Hindlimb muscle (tissue), 1 donor: ENCODE results near the gene GIT2. TPM values are rescaled to one million over a fixed set of nuclear protein-coding genes. Genes with fewer than 3 reads are reported as not detected.
A peak's percentile ranks its signal among the peaks of the same experiment; 100 is the strongest.

ENCODE experiments used
- DNase-seq: peaks from one replicate; pipeline ENCODE4 v3.0.0-alpha.2; 2013
- polyA plus RNA-seq: library from polyadenylated mRNA; unstranded; fragments of 120-200 nt; gene quantifications from one replicate; pipeline ENCODE4 v1.2.1, GENCODE V29; 2013; ENCODE audit not compliant: insufficient read length

The GIT2 gene
- polyA plus RNA-seq, 1 donor, result 57.8 TPM

GRCh38 chr12:109981311-109981710 lies 14.9 kb downstream of the GIT2 start:
- DNase-seq, result no peak

DNA sequence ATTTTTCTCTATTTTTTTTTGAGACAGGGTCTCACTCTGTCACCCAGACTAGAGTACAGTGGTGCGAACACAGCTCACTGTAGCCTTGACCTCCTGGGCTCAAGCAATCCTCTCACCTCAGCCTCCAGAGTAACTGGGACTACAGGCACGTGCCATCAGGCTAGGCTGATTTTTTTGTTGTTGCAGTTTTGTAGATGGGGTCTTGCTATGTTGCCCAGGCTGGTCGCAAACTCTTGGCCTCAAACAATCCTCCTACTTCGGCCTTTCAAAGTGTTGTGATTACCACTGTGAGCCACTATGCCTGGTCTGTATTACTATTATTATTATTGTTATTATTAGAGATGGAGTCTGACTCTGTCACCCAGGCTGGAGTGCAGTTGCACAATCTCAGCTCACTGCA lies 23.3 kb downstream of the GIT2 start:
- no peak for DNase-seq

- no peak for DNase-seq
Measured at GRCh38 chr12:109968801-109969200, 27.4 kb downstream of the GIT2 start.

- no peak for DNase-seq
Measured at GRCh38 chr12:109968032-109968420, 28.1 kb downstream of the GIT2 start.

DNA sequence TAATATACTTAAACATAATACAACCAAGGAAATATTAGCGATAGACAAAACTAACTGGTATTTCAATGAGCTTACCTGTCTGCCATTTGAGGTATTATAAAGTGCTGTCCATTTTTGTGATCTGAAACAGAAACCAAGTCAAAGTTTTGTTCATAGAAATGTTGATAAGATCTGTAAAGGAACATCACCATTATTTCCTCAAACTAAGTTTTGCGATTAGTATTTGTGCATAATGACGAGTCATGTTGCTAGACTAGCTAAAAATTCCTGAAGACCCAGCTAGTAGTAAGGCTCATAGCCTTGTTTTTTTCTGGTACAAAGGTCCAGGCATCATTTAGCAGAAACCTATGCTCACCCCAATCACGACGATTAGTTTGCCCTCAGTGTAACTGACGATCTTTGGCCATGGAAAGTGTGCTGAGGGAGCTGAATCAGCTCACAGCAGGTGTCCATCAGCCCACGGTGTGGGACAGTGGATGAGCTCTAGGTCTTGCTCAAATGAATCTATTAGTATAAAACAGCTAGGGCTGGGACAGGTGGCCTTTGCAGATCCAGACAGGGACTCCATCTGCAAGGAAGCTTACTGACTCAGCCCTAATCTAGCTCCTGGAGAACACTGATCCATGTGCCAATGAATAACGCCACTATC lies 28.7 kb downstream of the GIT2 start:
- no peak for DNase-seq

GRCh38 chr12:109966546-109966945 lies 29.6 kb downstream of the GIT2 start:
- no peak for DNase-seq

DNA sequence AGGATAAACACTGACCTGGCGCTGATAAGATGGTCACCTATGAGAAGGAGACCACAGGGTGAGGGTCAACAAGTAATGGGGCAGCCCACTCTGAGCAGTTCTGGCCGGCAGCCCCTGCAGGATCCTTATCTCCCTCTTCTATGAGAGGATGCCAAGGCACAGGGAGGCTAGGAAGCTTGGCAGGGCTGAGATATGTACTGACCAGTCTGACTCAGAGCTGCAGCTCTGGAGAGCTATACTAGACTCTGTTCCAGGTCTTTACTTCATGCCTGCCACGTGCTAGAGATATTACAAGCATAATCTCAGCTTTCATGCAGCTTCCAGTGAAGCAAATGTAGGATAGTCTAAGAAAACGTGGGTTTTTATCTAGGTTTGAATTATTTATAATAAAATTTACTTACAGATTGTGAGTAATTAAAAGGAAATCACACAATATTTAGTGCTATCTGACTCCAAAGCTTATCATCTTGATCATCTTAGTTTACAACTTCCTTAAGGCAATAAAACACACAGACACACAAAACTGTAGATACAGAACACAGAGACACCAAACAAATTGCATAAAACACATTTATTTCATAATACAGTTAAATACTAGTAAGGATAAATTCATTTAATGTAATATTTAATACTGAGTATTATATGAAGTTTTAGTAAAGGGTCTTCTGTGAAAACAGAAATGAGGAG lies 32.3 kb downstream of the GIT2 start:
- DNase-seq, result no peak

DNA sequence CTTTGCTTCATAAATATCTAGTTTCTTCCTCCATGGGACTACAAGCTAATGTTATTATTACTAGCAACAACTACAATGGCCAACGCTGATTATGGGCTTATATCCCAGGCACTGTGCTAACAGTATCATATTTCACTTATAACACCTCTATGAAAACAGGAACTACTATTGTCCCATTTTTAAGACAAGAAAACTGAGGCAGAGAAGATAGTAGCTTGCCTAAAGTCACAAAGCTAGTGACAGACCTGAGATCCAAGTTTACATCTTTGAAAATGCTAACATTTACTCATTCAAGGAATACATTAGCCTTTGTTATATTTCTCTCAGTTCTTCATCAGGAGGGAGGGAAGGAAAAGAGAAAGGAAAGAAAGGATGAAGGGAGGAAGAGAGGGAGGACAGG lies 32.8 kb downstream of the GIT2 start:
- DNase-seq, result no peak

DNA sequence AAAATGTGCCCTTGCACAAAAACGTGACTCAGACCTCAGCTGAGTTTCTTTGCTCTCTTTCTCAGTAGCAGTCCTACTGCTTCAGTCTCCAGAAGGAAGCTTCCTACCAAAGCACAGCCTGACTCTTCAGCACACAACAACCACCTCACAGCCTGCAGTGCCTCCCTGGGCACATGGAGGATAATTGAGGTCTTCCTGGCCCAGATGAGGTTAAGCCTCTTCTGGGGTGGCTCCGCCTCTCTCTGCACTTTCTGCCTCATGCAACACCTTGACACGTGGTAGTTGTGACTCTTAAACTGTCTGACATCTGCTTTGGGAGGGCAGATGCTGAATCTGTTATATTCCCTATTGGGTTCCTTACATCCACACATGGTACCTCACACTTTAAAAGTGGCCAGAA lies 33.8 kb downstream of the GIT2 start:
- DNase-seq, result no peak

DNA sequence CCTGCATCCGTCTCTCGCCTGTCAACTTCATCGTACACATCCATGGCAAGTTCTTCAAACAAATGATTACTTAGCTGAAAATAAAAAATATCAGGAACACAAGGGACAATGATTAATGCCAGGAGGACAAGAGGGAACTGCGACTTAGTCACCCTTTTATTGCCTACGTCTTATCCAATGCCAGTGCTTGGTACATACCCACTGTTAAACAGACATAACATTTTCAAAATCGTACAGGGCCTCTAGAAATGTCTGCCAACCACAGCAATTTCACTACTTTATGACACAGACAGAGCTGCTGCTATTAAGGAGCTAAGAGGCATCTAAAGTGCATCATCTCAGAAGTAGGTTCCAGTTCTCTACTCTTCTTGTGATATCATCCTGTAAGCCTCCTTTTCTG lies 34.6 kb downstream of the GIT2 start:
- no peak for DNase-seq

GRCh38 chr12:109961201-109961600 lies 35.0 kb downstream of the GIT2 start:
- DNase-seq, result no peak

DNA sequence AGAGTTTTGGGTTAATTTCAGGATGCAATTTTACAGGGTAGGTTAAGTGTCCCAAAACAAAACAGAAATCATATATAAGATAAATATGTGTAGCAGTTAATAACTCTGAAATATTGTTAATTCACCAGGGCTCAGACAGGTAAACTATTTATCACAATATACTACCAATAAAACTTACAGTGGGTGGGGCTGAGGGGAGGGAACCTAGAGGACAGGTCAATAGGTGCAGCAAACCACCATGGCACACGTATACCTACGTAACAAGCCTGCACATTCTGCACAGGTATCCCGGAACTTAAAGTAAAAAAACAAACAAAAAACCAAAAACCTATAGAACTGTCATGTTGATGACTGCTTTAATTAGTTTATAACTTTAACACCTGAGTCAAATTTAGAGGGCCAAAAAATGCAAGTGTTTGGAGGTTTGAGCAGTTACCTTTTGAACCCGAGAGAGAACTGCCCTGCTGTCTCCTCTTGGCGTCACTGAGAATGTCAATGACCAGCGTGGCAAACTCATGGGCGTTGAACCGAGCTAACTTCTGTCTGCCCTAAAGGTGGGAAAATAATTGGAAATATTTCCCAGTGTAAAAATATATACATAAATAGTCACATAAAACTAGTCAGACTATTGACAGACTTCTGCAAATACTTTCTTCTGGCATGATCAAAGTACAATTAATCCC lies 36.6 kb downstream of the GIT2 start:
- no peak for DNase-seq

DNA sequence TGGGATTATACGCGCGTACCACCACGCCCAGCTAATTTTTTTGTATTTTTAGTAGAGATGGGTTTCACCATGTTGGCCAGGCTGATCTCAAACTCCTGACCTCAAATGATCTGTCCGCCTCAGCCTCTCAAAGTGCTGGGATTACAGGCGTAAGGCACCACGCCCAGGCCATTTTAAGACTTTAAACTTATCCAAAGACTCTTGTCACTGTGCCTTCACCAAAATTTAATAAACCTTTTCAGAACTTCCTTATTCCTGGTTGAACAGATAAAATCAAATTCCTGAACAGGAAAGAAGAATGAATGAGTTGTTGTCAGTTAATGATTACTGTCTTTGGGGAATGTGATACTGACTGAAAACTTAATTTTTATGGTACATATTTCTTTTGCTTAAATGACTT lies 37.8 kb downstream of the GIT2 start:
- DNase-seq, result no peak

DNA sequence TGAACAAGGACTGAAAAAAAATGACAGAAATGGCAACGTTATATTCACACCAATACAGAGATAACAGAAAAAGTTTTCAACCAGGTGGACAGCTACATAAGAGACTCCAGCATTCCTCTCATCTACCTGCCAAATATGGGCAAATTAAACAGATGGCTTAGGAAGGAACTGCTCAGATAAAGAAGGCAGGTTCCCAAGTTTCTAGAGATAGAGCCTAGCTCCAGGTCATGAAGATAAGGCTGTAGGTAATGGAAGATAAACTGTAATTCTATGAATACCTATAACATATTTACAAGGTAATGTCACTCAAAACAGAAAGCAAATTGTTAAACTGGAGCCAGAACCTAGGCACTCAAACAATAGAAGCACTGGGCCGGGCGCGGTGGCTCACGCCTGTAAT lies 42.5 kb downstream of the GIT2 start:
- no peak for DNase-seq

- DNase-seq, result no peak
Measured at GRCh38 chr12:109952873-109953272, 43.3 kb downstream of the GIT2 start.

- DNase-seq, result no peak
Measured at GRCh38 chr12:109952160-109952858, 43.9 kb downstream of the GIT2 start.

GRCh38 chr12:109951751-109952150 lies 44.4 kb downstream of the GIT2 start:
- peak; percentile 34 for DNase-seq

- DNase-seq, result no peak
Measured at GRCh38 chr12:109951136-109951535, 45.0 kb downstream of the GIT2 start.

DNA sequence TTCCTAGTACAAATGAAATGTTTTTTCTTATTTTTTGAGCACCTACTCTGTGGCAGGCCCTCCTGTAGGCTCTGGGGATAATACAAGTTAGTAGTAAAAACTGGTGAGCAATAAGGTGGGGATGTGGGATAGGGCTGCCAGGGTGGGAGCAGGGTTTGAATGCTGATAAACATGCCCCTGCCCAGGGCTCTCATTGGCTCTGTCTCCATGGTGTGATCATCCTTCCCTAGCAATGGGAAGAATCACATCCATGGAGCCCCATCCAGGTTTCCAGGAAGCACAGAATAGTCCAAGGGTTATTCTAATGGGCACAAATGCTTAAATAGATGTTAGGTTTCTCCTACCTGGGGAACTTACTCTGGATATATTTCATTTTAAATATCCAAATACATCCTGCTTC lies 45.5 kb downstream of the GIT2 start:
- DNase-seq, result no peak

GRCh38 chr12:109949089-109949488 lies 47.1 kb downstream of the GIT2 start:
- DNase-seq, result peak; percentile 46

DNA sequence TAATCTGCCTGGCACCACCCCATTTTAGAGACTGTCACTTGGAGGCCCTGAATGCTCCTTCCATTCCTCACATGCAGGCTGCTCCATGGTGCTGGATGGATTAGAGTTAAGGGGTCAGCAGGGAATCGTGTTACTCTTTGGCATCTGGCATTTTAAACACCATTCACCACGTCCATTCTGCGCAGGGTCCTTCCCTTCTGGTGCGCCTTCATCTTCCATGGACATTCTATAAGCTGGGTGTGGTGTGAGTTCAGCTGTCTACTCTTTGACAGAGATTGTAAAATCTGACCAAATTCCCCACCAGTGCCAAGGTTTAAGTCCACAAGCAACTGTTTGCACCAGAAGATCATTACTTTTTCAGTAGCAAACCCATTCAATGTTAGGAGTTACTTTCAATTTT lies 47.8 kb downstream of the GIT2 start:
- no peak for DNase-seq

DNA sequence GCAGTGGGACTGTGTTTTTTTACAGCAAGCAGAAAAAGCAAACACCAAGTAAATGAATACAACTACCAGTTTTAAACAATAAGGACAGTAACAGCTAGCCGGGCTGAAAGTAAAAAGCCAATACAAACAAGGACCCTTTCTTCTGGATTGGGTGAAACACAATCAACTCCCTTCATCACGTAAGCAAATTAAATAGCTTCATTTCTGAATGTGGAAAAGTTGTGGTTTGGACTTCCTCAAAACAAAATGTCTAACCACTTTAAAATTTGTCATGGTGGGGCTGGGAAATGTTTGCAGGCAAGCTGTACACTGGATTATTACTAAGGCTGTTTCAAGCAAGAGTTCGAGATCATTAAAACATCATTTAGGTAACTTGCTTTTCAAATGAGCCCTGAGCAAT lies 48.6 kb downstream of the GIT2 start:
- no peak for DNase-seq

DNA sequence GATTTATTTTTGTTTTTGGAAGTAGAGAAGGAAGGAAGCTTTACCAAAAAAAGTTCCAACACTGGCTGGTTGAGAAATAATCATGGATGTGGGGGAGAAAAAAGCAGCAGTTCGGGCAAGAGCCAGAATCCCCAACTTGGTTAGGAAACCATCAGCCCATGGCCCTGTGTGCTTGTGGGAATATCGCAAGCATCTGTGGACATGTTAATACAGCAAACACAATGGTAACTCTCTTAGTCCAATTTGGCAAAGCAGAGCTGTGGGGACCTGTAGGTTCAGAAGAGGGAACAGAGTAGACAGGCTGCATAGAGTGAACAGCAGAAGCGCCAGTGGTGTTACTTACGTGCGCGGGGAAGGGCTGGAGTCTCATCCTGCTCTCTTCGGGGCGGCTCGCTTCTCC lies 49.3 kb downstream of the GIT2 start:
- DNase-seq, result no peak

DNA sequence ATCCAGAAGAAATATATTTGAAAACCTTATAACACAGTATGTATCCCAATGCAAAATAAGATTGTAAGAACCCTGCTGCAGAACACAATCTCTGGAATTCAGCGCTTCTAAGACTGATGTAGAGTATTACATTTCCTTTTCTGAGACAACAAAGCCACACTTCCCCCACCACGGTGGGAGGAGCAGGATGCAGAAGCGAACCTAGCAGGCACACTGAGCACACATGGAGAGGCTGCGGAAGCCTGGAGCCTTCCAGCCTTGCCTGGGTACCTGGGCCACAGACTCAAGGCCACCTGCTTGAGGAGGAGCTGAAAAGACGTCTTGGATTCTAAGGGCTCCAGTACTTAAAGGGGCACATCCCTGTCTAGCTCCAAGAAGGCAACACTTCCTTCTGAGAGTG lies 49.7 kb downstream of the GIT2 start:
- DNase-seq, result no peak
